ENCODE results near the gene INSL6.
"Not testable (repeated sequence)": the region's sequence is repeated elsewhere in the genome, so short reads cannot be mapped to it uniquely, and the experiment has no call there.

Gene INSL6

GRCh38 chr9:5184776-5185175 lies 663 bp downstream of the INSL6 start:
- Histone ChIP-seq H3K27me3 (ENCODE audit: control insufficient read depth in 5 of 5, insufficient read depth in 4 of 5, low read length in 5 of 5) (peaks cover 0 to 7% (median 0%) of the 10 kb centered on the region in 5 donors), H3K9me3 (ENCODE audit: control insufficient read depth in 5 of 5, low read length in 5 of 5) (peaks cover 0 to 3% (median under 1%) of the 10 kb centered on the region in 5 donors), H3K4me1 (ENCODE audit: control insufficient read depth in 5 of 5, insufficient read depth in 5 of 5, low read length in 5 of 5) (peaks cover 0 to 7% (median 6%) of the 10 kb centered on the region in 5 donors), H3K4me3 (ENCODE audit: low read depth in 1 of 5, low read length in 5 of 5) (no peak overlapping the region), H3K9ac (ENCODE audit: low read length in 5 of 5) (no peak overlapping the region), H3K36me3 (ENCODE audit: control insufficient read depth in 5 of 5, insufficient read depth in 5 of 5, low read length in 5 of 5) (no peaks in the 10 kb centered on the region), H3K27ac (ENCODE audit: low read depth, low read length) (no peak overlapping the region)

DNA sequence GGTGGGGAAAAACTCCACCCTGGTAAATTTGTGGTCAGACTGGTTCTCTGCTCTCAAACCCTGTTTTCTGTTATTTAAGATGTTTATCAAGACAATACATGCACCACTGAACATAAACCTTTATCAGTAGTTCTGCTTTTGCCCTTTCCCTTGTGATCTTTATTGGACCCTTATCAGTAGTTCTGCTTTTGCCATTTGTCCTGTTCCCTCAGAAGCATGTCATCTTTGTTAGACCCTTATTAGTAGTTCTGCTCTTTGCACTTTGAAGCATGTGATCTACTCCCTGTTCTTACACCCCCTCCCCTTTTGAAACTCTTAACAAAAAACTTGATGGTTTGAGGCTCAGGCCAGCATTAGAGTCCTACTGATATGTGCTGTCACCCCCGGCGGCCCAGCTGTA lies 4.8 kb downstream of the INSL6 start:
- not testable (repeated sequence) for H3K27me3 ChIP-seq (ENCODE audit: control insufficient read depth in 5 of 5, insufficient read depth in 4 of 5, low read length in 5 of 5); H3K4me1 ChIP-seq (ENCODE audit: control insufficient read depth in 5 of 5, insufficient read depth in 5 of 5, low read length in 5 of 5); H3K36me3 ChIP-seq (ENCODE audit: control insufficient read depth in 5 of 5, insufficient read depth in 5 of 5, low read length in 5 of 5); H3K27ac ChIP-seq (ENCODE audit: low read depth, low read length); H3K9me3 ChIP-seq (ENCODE audit: control insufficient read depth in 5 of 5, low read length in 5 of 5); H3K9ac ChIP-seq (ENCODE audit: low read length in 5 of 5); H3K4me3 ChIP-seq (ENCODE audit: low read depth in 1 of 5, low read length in 5 of 5)

- Histone ChIP-seq H3K27ac (ENCODE audit: low read depth, low read length) (no peak overlapping the region), H3K4me1 (ENCODE audit: control insufficient read depth in 5 of 5, insufficient read depth in 5 of 5, low read length in 5 of 5) (no peaks in the 10 kb centered on the region), H3K27me3 (ENCODE audit: control insufficient read depth in 5 of 5, insufficient read depth in 4 of 5, low read length in 5 of 5) (no peaks in the 10 kb centered on the region), H3K36me3 (ENCODE audit: control insufficient read depth in 5 of 5, insufficient read depth in 5 of 5, low read length in 5 of 5) (no peaks in the 10 kb centered on the region), H3K9me3 (ENCODE audit: control insufficient read depth in 5 of 5, low read length in 5 of 5) (peaks cover 0 to 11% (median 7%) of the 10 kb centered on the region in 5 donors), H3K4me3 (ENCODE audit: low read depth in 1 of 5, low read length in 5 of 5) (no peak overlapping the region), H3K9ac (ENCODE audit: low read length in 5 of 5) (no peak overlapping the region)
Measured at GRCh38 chr9:5178126-5178805, 7.2 kb downstream of the INSL6 start.

- Histone ChIP-seq H3K27me3 (ENCODE audit: control insufficient read depth in 5 of 5, insufficient read depth in 4 of 5, low read length in 5 of 5) (no peaks in the 10 kb centered on the region), H3K9me3 (ENCODE audit: control insufficient read depth in 5 of 5, low read length in 5 of 5) (peaks cover 0 to 23% (median 8%) of the 10 kb centered on the region in 5 donors), H3K27ac (ENCODE audit: low read depth, low read length) (no peak overlapping the region), H3K4me3 (ENCODE audit: low read depth in 1 of 5, low read length in 5 of 5) (peak overlapping the region in 1 of 5 donors; percentile 20), H3K36me3 (ENCODE audit: control insufficient read depth in 5 of 5, insufficient read depth in 5 of 5, low read length in 5 of 5) (peaks cover 11 to 45% (median 23%) of the 10 kb centered on the region in 5 donors), H3K9ac (ENCODE audit: low read length in 5 of 5) (no peak overlapping the region), H3K4me1 (ENCODE audit: control insufficient read depth in 5 of 5, insufficient read depth in 5 of 5, low read length in 5 of 5) (peaks cover 0 to 4% (median 0%) of the 10 kb centered on the region in 5 donors)
Measured at GRCh38 chr9:5146241-5146640, 39.2 kb downstream of the INSL6 start.

DNA sequence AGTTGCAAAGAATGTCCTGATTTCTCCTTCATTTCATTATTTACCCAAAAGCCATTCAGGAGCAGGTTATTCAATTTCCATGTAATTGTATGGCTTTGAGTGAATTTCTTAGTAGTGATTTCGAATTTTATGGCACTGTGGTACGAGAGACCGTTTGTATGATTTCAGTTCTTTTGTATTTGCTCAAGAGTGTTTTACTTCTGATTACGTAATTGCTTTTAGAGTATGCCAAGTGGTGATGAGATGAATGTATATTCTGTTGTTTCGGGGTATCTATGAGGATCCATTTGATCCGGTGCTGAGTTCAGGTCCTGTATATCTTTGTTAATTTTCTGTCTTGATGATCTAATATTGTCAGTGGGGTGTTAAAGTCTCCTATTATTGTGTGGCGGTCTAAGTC lies 41.2 kb downstream of the INSL6 start:
- H3K36me3 ChIP-seq (ENCODE audit: control insufficient read depth in 5 of 5, insufficient read depth in 5 of 5, low read length in 5 of 5), result peaks cover 11 to 44% (median 23%) of the 10 kb centered on the region in 5 donors
- no peak overlapping the region for H3K9ac ChIP-seq (ENCODE audit: low read length in 5 of 5)
- H3K27ac ChIP-seq (ENCODE audit: low read depth, low read length), result no peak overlapping the region
- H3K4me1 ChIP-seq (ENCODE audit: control insufficient read depth in 5 of 5, insufficient read depth in 5 of 5, low read length in 5 of 5), result peaks cover 0 to 4% (median 0%) of the 10 kb centered on the region in 5 donors
- no peaks in the 10 kb centered on the region for H3K27me3 ChIP-seq (ENCODE audit: control insufficient read depth in 5 of 5, insufficient read depth in 4 of 5, low read length in 5 of 5)
- peaks cover 0 to 20% (median 8%) of the 10 kb centered on the region in 5 donors for H3K9me3 ChIP-seq (ENCODE audit: control insufficient read depth in 5 of 5, low read length in 5 of 5)
- H3K4me3 ChIP-seq (ENCODE audit: low read depth in 1 of 5, low read length in 5 of 5), result no peak overlapping the region

GRCh38 chr9:5140151-5140550 lies 45.3 kb downstream of the INSL6 start:
- no peak overlapping the region for H3K9ac ChIP-seq (ENCODE audit: low read length in 5 of 5)
- H3K4me3 ChIP-seq (ENCODE audit: low read depth in 1 of 5, low read length in 5 of 5), result no peak overlapping the region
- no peaks in the 10 kb centered on the region for H3K4me1 ChIP-seq (ENCODE audit: control insufficient read depth in 5 of 5, insufficient read depth in 5 of 5, low read length in 5 of 5)
- H3K27ac ChIP-seq (ENCODE audit: low read depth, low read length), result no peak overlapping the region
- peaks cover 0 to 11% (median 0%) of the 10 kb centered on the region in 5 donors for H3K36me3 ChIP-seq (ENCODE audit: control insufficient read depth in 5 of 5, insufficient read depth in 5 of 5, low read length in 5 of 5)
- no peaks in the 10 kb centered on the region for H3K27me3 ChIP-seq (ENCODE audit: control insufficient read depth in 5 of 5, insufficient read depth in 4 of 5, low read length in 5 of 5)
- peaks cover 0 to 8% (median 3%) of the 10 kb centered on the region in 5 donors for H3K9me3 ChIP-seq (ENCODE audit: control insufficient read depth in 5 of 5, low read length in 5 of 5)

DNA sequence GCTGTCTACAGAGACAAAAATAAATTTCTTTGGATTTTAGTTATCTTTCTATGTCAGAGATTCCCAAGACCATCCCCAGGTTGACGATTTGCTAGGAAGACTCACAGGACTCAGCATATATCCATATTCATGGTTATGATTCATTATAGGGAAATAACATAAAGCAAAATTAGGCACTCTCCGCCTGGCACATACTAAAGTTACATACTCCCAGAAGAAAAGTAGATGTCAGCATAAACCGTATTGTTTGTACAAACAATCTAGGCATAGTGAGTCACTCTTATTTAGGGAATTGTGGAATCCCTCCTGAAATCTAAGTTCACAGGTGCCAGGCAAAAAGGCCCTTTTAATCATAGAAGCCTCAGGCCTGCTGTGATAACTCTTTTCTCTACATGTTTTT lies 62.9 kb downstream of the INSL6 start:
- H3K9ac ChIP-seq (ENCODE audit: low read length in 5 of 5), result no peak overlapping the region
- H3K36me3 ChIP-seq (ENCODE audit: control insufficient read depth in 5 of 5, insufficient read depth in 5 of 5, low read length in 5 of 5), result peaks cover 12 to 45% (median 15%) of the 10 kb centered on the region in 5 donors
- no peaks in the 10 kb centered on the region for H3K9me3 ChIP-seq (ENCODE audit: control insufficient read depth in 5 of 5, low read length in 5 of 5)
- no peak overlapping the region for H3K4me3 ChIP-seq (ENCODE audit: low read depth in 1 of 5, low read length in 5 of 5)
- H3K27me3 ChIP-seq (ENCODE audit: control insufficient read depth in 5 of 5, insufficient read depth in 4 of 5, low read length in 5 of 5), result no peaks in the 10 kb centered on the region
- no peak overlapping the region for H3K27ac ChIP-seq (ENCODE audit: low read depth, low read length)
- H3K4me1 ChIP-seq (ENCODE audit: control insufficient read depth in 5 of 5, insufficient read depth in 5 of 5, low read length in 5 of 5), result no peaks in the 10 kb centered on the region

- Histone ChIP-seq H3K36me3 (ENCODE audit: control insufficient read depth in 5 of 5, insufficient read depth in 5 of 5, low read length in 5 of 5) (peaks cover 12 to 41% (median 14%) of the 10 kb centered on the region in 5 donors), H3K4me3 (ENCODE audit: low read depth in 1 of 5, low read length in 5 of 5) (no peak overlapping the region), H3K9me3 (ENCODE audit: control insufficient read depth in 5 of 5, low read length in 5 of 5) (no peaks in the 10 kb centered on the region), H3K27ac (ENCODE audit: low read depth, low read length) (no peak overlapping the region), H3K9ac (ENCODE audit: low read length in 5 of 5) (no peak overlapping the region), H3K27me3 (ENCODE audit: control insufficient read depth in 5 of 5, insufficient read depth in 4 of 5, low read length in 5 of 5) (no peaks in the 10 kb centered on the region), H3K4me1 (ENCODE audit: control insufficient read depth in 5 of 5, insufficient read depth in 5 of 5, low read length in 5 of 5) (no peaks in the 10 kb centered on the region)
Measured at GRCh38 chr9:5122116-5122515, 63.3 kb downstream of the INSL6 start.

DNA sequence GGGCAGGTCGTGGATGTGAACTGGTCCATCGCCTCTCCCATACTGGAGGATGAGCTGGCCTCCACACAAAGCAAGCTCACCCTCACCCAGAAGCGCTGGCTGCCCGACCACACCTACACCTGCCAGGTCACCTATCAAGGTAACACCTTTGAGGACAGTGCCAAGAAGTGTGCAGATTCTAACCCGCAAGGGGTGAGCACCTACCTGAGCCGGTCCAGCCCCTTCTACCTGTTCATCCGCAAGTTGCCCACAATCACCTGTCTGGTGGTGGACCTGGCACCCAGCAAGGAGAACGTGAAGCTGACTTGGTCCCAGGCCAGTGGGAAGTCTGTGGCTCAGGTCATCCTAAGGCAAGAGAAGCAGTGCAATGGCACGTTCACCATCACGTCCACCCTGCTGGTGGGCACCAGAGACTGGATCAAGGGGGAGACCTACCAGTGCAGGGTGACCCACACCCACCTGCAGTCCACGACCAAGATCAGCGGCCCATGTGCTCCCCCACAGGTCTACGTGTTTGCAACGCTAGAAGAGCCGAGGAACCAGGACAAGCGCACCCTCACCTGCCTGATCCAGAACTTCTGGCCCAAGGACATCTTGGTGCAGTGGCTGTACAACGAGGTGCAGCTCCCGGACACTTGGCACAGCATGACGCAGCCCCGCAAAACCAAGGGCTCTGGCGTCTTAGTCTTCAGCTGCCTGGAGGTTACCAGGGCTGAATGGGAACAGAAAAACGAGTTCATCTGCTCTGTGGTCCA lies 71.3 kb downstream of the INSL6 start:
- Histone ChIP-seq H3K36me3 (ENCODE audit: control insufficient read depth in 5 of 5, insufficient read depth in 5 of 5, low read length in 5 of 5) (peaks cover 0 to 40% (median 15%) of the 10 kb centered on the region in 5 donors), H3K9me3 (ENCODE audit: control insufficient read depth in 5 of 5, low read length in 5 of 5) (peaks cover 0 to 22% (median 10%) of the 10 kb centered on the region in 5 donors), H3K4me3 (ENCODE audit: low read depth in 1 of 5, low read length in 5 of 5) (no peak overlapping the region), H3K27me3 (ENCODE audit: control insufficient read depth in 5 of 5, insufficient read depth in 4 of 5, low read length in 5 of 5) (no peaks in the 10 kb centered on the region), H3K27ac (ENCODE audit: low read depth, low read length) (no peak overlapping the region), H3K9ac (ENCODE audit: low read length in 5 of 5) (no peak overlapping the region), H3K4me1 (ENCODE audit: control insufficient read depth in 5 of 5, insufficient read depth in 5 of 5, low read length in 5 of 5) (no peaks in the 10 kb centered on the region)

Measured in subcutaneous abdominal adipose tissue (tissue), 5 donors.